ENCODE results near the gene NKTR.

- TF ChIP-seq CTCF (IDR thresholded peaks at IDR 0.05) (no peak), ZFX (IDR thresholded peaks at IDR 0.05; ENCODE audit: borderline replicate concordance) (no peak)
Observed at GRCh38 chr3:42666577-42666998, 66.1 kb downstream of the NKTR start.
